ENCODE data around the gene DOCK9. TPM values are rescaled to one million over a fixed set of nuclear protein-coding genes. Genes with fewer than 3 reads are reported as not detected.

Gene DOCK9
- total and polyA plus RNA-seq, 2 experiments from 2014 or later, result 32.8 to 39.1 TPM

DNA sequence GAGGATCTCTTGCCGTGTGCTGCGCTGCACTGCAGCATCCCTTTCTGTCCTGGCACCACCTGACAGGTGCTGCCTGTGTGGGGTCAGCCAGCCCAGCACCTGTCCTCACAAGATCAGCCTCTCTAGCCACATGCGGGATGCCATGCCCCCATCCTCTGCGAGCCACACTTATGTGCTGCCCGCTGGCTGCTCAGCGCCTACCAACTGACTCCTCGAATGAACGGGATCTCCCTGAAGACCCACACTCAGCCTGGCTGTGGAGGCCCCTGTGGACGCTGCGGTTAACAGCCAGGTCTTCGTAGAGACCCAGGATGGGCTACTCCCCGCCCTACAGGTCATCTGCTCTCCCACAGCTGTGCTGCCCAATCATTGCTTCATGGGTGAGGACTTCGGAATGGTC, 106.1 kb downstream of the DOCK9 start:
- H3K36me3 ChIP-seq, result peaks cover 14% of the 10 kb centered on the region

DNA sequence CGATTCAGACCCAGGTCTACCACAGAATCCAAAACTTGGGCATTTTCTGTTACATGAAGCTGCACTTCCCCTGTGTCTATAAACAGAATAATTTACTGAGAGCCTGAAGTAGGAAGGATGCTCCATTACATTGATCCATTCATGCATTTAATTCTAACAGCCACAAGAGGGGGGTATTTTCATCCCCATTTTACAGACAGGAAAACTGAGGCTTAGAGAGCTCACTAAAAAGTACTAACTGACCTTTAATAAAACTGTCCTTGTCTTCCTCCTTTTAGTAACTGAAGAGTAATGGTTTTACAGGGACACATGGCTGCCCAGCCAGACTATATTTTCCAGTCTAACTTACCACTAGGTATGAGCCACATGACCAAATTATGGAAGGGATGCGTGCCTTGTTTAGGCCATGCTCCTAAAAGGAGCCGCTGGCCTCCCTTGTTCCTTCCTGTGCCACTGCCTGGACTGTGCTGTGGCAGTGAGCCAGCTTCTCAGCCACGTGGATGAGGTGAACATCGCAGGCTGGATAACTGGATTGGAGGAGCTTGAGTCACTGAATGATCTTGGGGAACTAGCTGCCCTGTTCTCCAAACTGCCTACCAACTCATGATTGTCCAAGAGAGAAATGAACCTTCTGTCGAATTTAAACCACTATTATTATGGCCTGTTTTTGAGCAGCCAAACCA, 108.3 kb downstream of the DOCK9 start:
- peaks cover 17% of the 10 kb centered on the region for H3K36me3 ChIP-seq
- peak in 1 of 2 donors; percentile 27 for DNase-seq (ENCODE audit: low read depth in 1 of 2, low spot score in 1 of 2)

More for the DNA sequence above, 106.1 kb downstream of the DOCK9 start:
- H3K9me3 ChIP-seq (ENCODE audit: low read depth), result no peaks in the 10 kb centered on the region
- DNase-seq (ENCODE audit: low read depth in 1 of 2, low spot score in 1 of 2), result no peak
- TF ChIP-seq, protein P1, sequence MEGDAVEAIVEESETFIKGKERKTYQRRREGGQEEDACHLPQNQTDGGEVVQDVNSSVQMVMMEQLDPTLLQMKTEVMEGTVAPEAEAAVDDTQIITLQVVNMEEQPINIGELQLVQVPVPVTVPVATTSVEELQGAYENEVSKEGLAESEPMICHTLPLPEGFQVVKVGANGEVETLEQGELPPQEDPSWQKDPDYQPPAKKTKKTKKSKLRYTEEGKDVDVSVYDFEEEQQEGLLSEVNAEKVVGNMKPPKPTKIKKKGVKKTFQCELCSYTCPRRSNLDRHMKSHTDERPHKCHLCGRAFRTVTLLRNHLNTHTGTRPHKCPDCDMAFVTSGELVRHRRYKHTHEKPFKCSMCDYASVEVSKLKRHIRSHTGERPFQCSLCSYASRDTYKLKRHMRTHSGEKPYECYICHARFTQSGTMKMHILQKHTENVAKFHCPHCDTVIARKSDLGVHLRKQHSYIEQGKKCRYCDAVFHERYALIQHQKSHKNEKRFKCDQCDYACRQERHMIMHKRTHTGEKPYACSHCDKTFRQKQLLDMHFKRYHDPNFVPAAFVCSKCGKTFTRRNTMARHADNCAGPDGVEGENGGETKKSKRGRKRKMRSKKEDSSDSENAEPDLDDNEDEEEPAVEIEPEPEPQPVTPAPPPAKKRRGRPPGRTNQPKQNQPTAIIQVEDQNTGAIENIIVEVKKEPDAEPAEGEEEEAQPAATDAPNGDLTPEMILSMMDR (IDR thresholded peaks at IDR 0.05; ENCODE audit: low read depth, low read length), result no peak
- no peak overlapping the region for H3K27ac ChIP-seq
- H3K4me1 ChIP-seq (ENCODE audit: low read depth), result no peaks in the 10 kb centered on the region
- H3K4me3 ChIP-seq, result no peak overlapping the region
- no peaks in the 10 kb centered on the region for H3K27me3 ChIP-seq

DNA sequence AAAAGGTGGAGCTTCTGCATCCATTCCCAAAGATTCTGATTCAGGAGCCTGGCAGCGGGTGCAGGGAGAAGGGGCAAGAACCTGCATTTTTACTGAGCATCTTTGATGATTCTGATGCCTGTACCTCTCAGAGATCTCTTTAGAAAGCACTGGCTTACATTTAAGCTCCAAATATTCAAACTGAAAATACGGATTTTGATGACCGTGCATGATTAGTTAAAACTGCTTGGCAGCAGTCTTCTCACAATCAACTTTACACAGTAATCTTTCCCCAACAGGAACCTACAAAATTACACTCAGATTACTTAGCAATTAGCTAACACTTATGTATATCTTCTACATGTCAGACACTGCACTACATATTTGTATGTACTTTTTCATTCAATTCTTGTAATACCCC, 108.9 kb downstream of the DOCK9 start:
- no peaks in the 10 kb centered on the region for H3K4me1 ChIP-seq (ENCODE audit: low read depth)
- H3K27me3 ChIP-seq, result no peaks in the 10 kb centered on the region
- DNase-seq (ENCODE audit: low read depth in 1 of 2, low spot score in 1 of 2), result no peak
- TF ChIP-seq, protein P1 (IDR thresholded peaks at IDR 0.05; ENCODE audit: low read depth, low read length), result no peak
- no peak overlapping the region for H3K27ac ChIP-seq
- H3K9me3 ChIP-seq (ENCODE audit: low read depth), result no peaks in the 10 kb centered on the region
- H3K4me3 ChIP-seq, result no peak overlapping the region
- peaks cover 17% of the 10 kb centered on the region for H3K36me3 ChIP-seq

More for the DNA sequence above, 108.3 kb downstream of the DOCK9 start:
- Histone ChIP-seq H3K27me3 (no peaks in the 10 kb centered on the region), H3K9me3 (ENCODE audit: low read depth) (no peaks in the 10 kb centered on the region), H3K4me3 (no peak overlapping the region), H3K27ac (no peak overlapping the region), H3K4me1 (ENCODE audit: low read depth) (no peaks in the 10 kb centered on the region)
- TF ChIP-seq, protein P1 (IDR thresholded peaks at IDR 0.05; ENCODE audit: low read depth, low read length), result no peak

DNA sequence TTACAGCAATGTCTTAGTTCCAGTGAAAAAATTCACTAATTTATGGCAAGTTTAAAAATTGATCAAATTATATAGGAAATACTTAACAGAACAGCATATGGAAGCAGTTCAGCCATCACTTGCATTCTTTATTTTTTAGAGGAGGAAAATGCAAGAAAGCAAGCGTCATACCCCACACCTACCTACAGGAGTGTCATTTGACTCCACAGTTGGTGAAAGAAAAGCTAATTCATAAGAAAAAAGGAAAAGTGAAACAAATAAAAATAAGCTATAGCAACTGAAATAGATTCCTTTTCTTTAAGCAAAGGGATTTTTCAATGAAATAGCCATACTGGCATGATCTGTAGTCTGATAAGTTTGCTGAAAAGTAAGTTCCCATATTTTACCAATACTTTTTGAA, 111.0 kb downstream of the DOCK9 start:
- TF ChIP-seq, protein P1 (IDR thresholded peaks at IDR 0.05; ENCODE audit: low read depth, low read length), result no peak
- Histone ChIP-seq H3K36me3 (peaks cover 20% of the 10 kb centered on the region), H3K9me3 (ENCODE audit: low read depth) (no peaks in the 10 kb centered on the region), H3K4me3 (no peak overlapping the region), H3K4me1 (ENCODE audit: low read depth) (no peaks in the 10 kb centered on the region), H3K27me3 (no peaks in the 10 kb centered on the region), H3K27ac (no peak overlapping the region)
- no peak for DNase-seq (ENCODE audit: low read depth in 1 of 2, low spot score in 1 of 2)

DNA sequence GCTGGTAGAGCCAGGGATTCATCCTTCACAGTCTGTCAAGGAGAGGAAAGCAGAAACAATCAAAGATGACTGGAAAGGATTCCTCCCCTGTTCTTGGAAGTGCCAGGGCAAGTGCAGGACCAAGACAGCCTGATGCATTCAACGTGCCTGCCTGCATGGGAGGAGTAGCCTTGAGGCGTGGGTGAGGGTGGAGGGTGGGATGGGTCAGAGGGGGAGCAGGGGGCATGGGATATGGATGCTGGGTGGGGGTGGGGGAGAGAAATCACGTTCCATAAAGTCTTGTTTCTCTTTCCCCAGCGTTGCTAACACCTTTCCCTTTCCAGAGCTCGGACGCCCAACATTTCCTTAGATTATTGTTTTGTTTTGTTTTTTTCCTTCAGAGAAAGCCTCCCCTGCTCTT, 117.4 kb downstream of the DOCK9 start:
- Histone ChIP-seq H3K4me1 (ENCODE audit: low read depth) (peaks cover 10% of the 10 kb centered on the region), H3K9me3 (ENCODE audit: low read depth) (no peaks in the 10 kb centered on the region), H3K27me3 (no peaks in the 10 kb centered on the region), H3K36me3 (peaks cover 10% of the 10 kb centered on the region), H3K27ac (peak overlapping the region; percentile 68), H3K4me3 (no peak overlapping the region)
- TF ChIP-seq, protein P1 (IDR thresholded peaks at IDR 0.05; ENCODE audit: low read depth, low read length), result no peak
- DNase-seq (ENCODE audit: low read depth in 1 of 2, low spot score in 1 of 2), result no peak
